GM06990 (cell line): ENCODE data around the gene CSF2RB.

Experiments
- DNase-seq: peaks from one replicate; pipeline ENCODE4 v3.0.0-alpha.2; 2011; ENCODE audit not compliant: insufficient read length; ENCODE audit errors: extremely low read depth
- H3K27me3 ChIP-seq: replicated peaks from 2 replicates; pipeline ENCODE4 v1.6.0; 2011; ENCODE audit warnings: low read length; ENCODE audit not compliant: control insufficient read depth, insufficient read depth
- H3K36me3 ChIP-seq: 2 replicates; pipeline ENCODE4 v1.5.1; 2011; ENCODE audit warnings: low read length; ENCODE audit not compliant: control insufficient read depth, insufficient read depth
- H3K4me3 ChIP-seq: replicated peaks from 2 replicates; pipeline ENCODE4 v1.5.1; 2011; ENCODE audit warnings: low read depth, mild to moderate bottlenecking, control low read depth, low read length
- CTCF ChIP-seq: IDR thresholded peaks from 2 replicates; pipeline ENCODE4 v1.5.1; 2011; ENCODE audit warnings: low read length, control low read depth, mild to moderate bottlenecking, inconsistent platforms; ENCODE audit not compliant: insufficient read depth, poor library complexity, severe bottlenecking

CSF2RB gene

GRCh38 chr22:36868546-36869181 lies 44.8 kb upstream of the CSF2RB start:
- Histone ChIP-seq H3K27me3 (no peaks in the 10 kb centered on the region), H3K36me3 (peaks cover 40% of the 10 kb centered on the region), H3K4me3 (no peak overlapping the region)
- no peak for DNase-seq
- TF ChIP-seq CTCF: no peak

GRCh38 chr22:36870250-36870649 lies 43.2 kb upstream of the CSF2RB start:
- no peak overlapping the region for H3K4me3 ChIP-seq
- no peak for DNase-seq

GRCh38 chr22:36871669-36872081 lies 41.8 kb upstream of the CSF2RB start:
- no peak overlapping the region for H3K4me3 ChIP-seq
- no peak for TF ChIP-seq CTCF
- no peaks in the 10 kb centered on the region for H3K27me3 ChIP-seq
- H3K36me3 ChIP-seq: peaks cover 27% of the 10 kb centered on the region
- DNase-seq: no peak

More at GRCh38 chr22:36870250-36870649, 43.2 kb upstream of the CSF2RB start:
- no peak for TF ChIP-seq CTCF
- Histone ChIP-seq H3K27me3 (no peaks in the 10 kb centered on the region), H3K36me3 (peaks cover 34% of the 10 kb centered on the region)

- H3K36me3 ChIP-seq: peaks cover 27% of the 10 kb centered on the region
- no peaks in the 10 kb centered on the region for H3K27me3 ChIP-seq
- TF ChIP-seq CTCF: no peak
- DNase-seq: no peak
- H3K4me3 ChIP-seq: no peak overlapping the region
These were observed 41.3 kb upstream of the CSF2RB start for GRCh38 chr22:36872084-36872483.

GRCh38 chr22:36872866-36873498 lies 40.4 kb upstream of the CSF2RB start:
- no peak for TF ChIP-seq CTCF
- DNase-seq: no peak
- peaks cover 27% of the 10 kb centered on the region for H3K36me3 ChIP-seq
- H3K27me3 ChIP-seq: no peaks in the 10 kb centered on the region
- H3K4me3 ChIP-seq: no peak overlapping the region
